ENCODE measurements around the gene ACTN3.

GRCh38 chr11:66581261-66581660, 34.6 kb downstream of the ACTN3 start:
- TF ChIP-seq POLR2A (IDR thresholded peaks at IDR 0.05) (no peak), CTCF (IDR thresholded peaks at IDR 0.05) (no peak)

Measured in testis (tissue), 2 donors.